IMR-90 (cell line): ENCODE measurements around the gene DIAPH2. TPM values are rescaled to one million over a fixed set of nuclear protein-coding genes. Genes with fewer than 3 reads are reported as not detected.

Source experiments
- ATAC-seq: fragments of 200-7000 bp; cut with Tn5 transposase; 2 replicates; pipeline ENCODE4 v1.9.1; 2020; ENCODE audit warnings: low read depth, mild to moderate bottlenecking, moderate library complexity
- BruUV-seq: library from RNA; stranded (reverse); fragments of 400-500 nt; replicated peaks from 2 replicates; lab custom pipeline; 2021; lab: Mats Ljungman, UMichigan
- CTCF ChIA-PET: fragments of 300-600 bp; formaldehyde crosslinking; extraction: SDS; loops from one replicate; lab custom pipeline; 2021; ENCODE audit warnings: antibody characterized with exemption; lab: Yijun Ruan, JAX
- POLR2A ChIA-PET: fragments of 300-600 bp; sonication (Branson Sonifier 250); formaldehyde crosslinking; loops from one replicate; lab custom pipeline; 2022; ENCODE audit warnings: antibody characterized with exemption; ENCODE audit not compliant: unreplicated experiment; lab: Charles Lee
- DNase-seq: peaks from one replicate; pipeline ENCODE4 v3.0.0; 2013
- H2AFZ ChIP-seq: replicated peaks from 2 replicates; pipeline ENCODE3; 2013; ENCODE audit warnings: low read length, mild to moderate bottlenecking; ENCODE audit not compliant: poor library complexity
- H2AK5ac ChIP-seq: 2 replicates; pipeline ENCODE4 v1.6.1; 2013; ENCODE audit warnings: low read depth, low read length, inconsistent platforms
- H2AK9ac ChIP-seq: replicated peaks from 2 replicates; pipeline ENCODE3; 2013; ENCODE audit warnings: mild to moderate bottlenecking, low read depth, low read length, moderate library complexity; ENCODE audit not compliant: poor library complexity
- H2BK120ac ChIP-seq: 2 replicates; pipeline ENCODE4 v1.6.1; 2013; ENCODE audit warnings: low read depth, low read length, inconsistent platforms
- H2BK15ac ChIP-seq: 3 replicates; pipeline ENCODE4 v1.6.1; 2013; ENCODE audit warnings: low read depth, low read length, inconsistent platforms
- H2BK20ac ChIP-seq: 2 replicates; pipeline ENCODE4 v1.6.1; 2013; ENCODE audit warnings: low read depth, mild to moderate bottlenecking, inconsistent platforms, low read length, moderate library complexity
- H2BK5ac ChIP-seq: 2 replicates; pipeline ENCODE4 v1.6.1; 2013; ENCODE audit warnings: mild to moderate bottlenecking, low read depth, low read length, inconsistent platforms; ENCODE audit not compliant: poor library complexity, severe bottlenecking
- H3K14ac ChIP-seq: replicated peaks from 2 replicates; pipeline ENCODE4 v1.6.1; 2013; ENCODE audit warnings: low read depth, low read length, inconsistent platforms
- H3K18ac ChIP-seq: 2 replicates; pipeline ENCODE4 v1.6.1; 2013; ENCODE audit warnings: low read depth, low read length, control low read depth
- H3K23ac ChIP-seq: 2 replicates; pipeline ENCODE4 v1.6.1; 2013; ENCODE audit warnings: low read depth, low read length, inconsistent platforms
- H3K27ac ChIP-seq: 2 replicates; pipeline ENCODE4 v1.5.1; 2013; ENCODE audit warnings: mild to moderate bottlenecking, control low read depth, low read length; ENCODE audit not compliant: insufficient read depth
- H3K27me3 ChIP-seq: 2 replicates; pipeline ENCODE4 v1.6.1; 2013; ENCODE audit warnings: low read length; ENCODE audit not compliant: control insufficient read depth, insufficient read depth
- H3K36me3 ChIP-seq: 2 replicates; pipeline ENCODE4 v1.6.1; 2013; ENCODE audit warnings: low read length, mixed read lengths; ENCODE audit not compliant: control insufficient read depth, insufficient read depth
- H3K4ac ChIP-seq: 2 replicates; pipeline ENCODE4 v1.6.1; 2013; ENCODE audit warnings: low read depth, low read length, inconsistent platforms
- H3K4me1 ChIP-seq: 2 replicates; pipeline ENCODE4 v1.6.1; 2013; ENCODE audit warnings: low read length, mixed read lengths; ENCODE audit not compliant: control insufficient read depth, insufficient read depth
- H3K4me2 ChIP-seq: 2 replicates; pipeline ENCODE4 v1.6.1; 2013; ENCODE audit warnings: low read depth, mild to moderate bottlenecking, control low read depth, low read length, moderate library complexity
- H3K4me3 ChIP-seq: 2 replicates; pipeline ENCODE4 v1.5.1; 2013; ENCODE audit warnings: low read depth, mild to moderate bottlenecking, control low read depth, low read length, moderate library complexity; ENCODE audit not compliant: insufficient read depth
- H3K56ac ChIP-seq: 2 replicates; pipeline ENCODE4 v1.6.1; 2013; ENCODE audit warnings: low read length, inconsistent platforms; ENCODE audit not compliant: insufficient read depth; ENCODE audit errors: extremely low read depth
- H3K79me1 ChIP-seq, 2 experiments: 2 replicates each; pipeline ENCODE4 v1.6.1; 2013; ENCODE audit warnings: low read length in 2 of 2, inconsistent platforms in 1 of 2, low read depth in 1 of 2
- H3K9ac ChIP-seq: 2 replicates; pipeline ENCODE4 v1.6.1; 2013; ENCODE audit warnings: low read depth, low read length, control low read depth
- H3K9me1 ChIP-seq: 2 replicates; pipeline ENCODE4 v1.6.1; 2013; ENCODE audit warnings: low read length, inconsistent platforms; ENCODE audit not compliant: insufficient read depth
- H3K9me3 ChIP-seq: 2 replicates; pipeline ENCODE4 v1.6.1; 2013; ENCODE audit warnings: low read length; ENCODE audit not compliant: control insufficient read depth, insufficient read depth
- H4K20me1 ChIP-seq: 2 replicates; pipeline ENCODE4 v1.6.1; 2013; ENCODE audit warnings: low read length, inconsistent platforms; ENCODE audit not compliant: insufficient read depth
- H4K5ac ChIP-seq: 2 replicates; pipeline ENCODE4 v1.6.1; 2013; ENCODE audit warnings: mild to moderate bottlenecking, low read depth, low read length, control low read depth
- H4K8ac ChIP-seq, 2 experiments: 2 replicates each; pipeline ENCODE4 v1.6.1; 2013; ENCODE audit warnings: low read depth in 2 of 2, low read length in 2 of 2, control low read depth in 1 of 2, inconsistent platforms in 1 of 2
- H4K91ac ChIP-seq: 2 replicates; pipeline ENCODE4 v1.6.1; 2013; ENCODE audit warnings: low read depth, low read length, inconsistent platforms; ENCODE audit not compliant: insufficient read depth
- BHLHE40 ChIP-seq: fragments of 150-350 bp; IDR thresholded peaks from 2 replicates; pipeline ENCODE4 v1.6.1; 2016; ENCODE audit warnings: mild to moderate bottlenecking, low read depth, low read length
- CEBPB ChIP-seq: IDR thresholded peaks from 2 replicates; pipeline ENCODE4 v1.6.1; 2012; ENCODE audit warnings: low read depth, low read length, improper control_type of control experiment
- FOS ChIP-seq: fragments of 150-350 bp; IDR thresholded peaks from 2 replicates; pipeline ENCODE4 v1.6.1; 2016; ENCODE audit warnings: low read depth, low read length
- MAFK ChIP-seq: IDR thresholded peaks from 2 replicates; pipeline ENCODE4 v1.6.1; 2012; ENCODE audit warnings: low read depth, low read length, improper control_type of control experiment
- NFE2L2 ChIP-seq: fragments of 150-350 bp; IDR thresholded peaks from 2 replicates; pipeline ENCODE4 v1.6.1; 2016; ENCODE audit warnings: low read depth, mild to moderate bottlenecking, low read length
- POLR2A ChIP-seq: IDR thresholded peaks from 2 replicates; pipeline ENCODE4 v1.6.1; 2012; ENCODE audit warnings: mild to moderate bottlenecking, low read depth, low read length
- RAD21 ChIP-seq: IDR thresholded peaks from 2 replicates; pipeline ENCODE4 v1.6.1; 2012; ENCODE audit warnings: low read length, improper control_type of control experiment
- RCOR1 ChIP-seq: IDR thresholded peaks from 2 replicates; pipeline ENCODE4 v1.6.1; 2012; ENCODE audit warnings: mild to moderate bottlenecking, low read length, improper control_type of control experiment; ENCODE audit not compliant: insufficient replicate concordance
- RFX5 ChIP-seq: IDR thresholded peaks from 2 replicates; pipeline ENCODE4 v1.8.0; 2012; ENCODE audit warnings: low read depth, mild to moderate bottlenecking, low read length, moderate library complexity
- SMC3 ChIP-seq: fragments of 150-350 bp; IDR thresholded peaks from 2 replicates; pipeline ENCODE4 v1.6.1; 2016; ENCODE audit warnings: low read depth, mild to moderate bottlenecking, antibody characterized with exemption, low read length, moderate library complexity
- WGBS, 2 experiments: methylation state at CpG; one replicate each; pipeline versions ENCODE4 v1.1.5 to v1.1.7; 2013; ENCODE audit warnings: missing lambda C conversion rate in 2 of 2; ENCODE audit not compliant: insufficient read length in 1 of 2; ENCODE audit errors: extremely low coverage in 2 of 2; 5-methylcytosine and 5-hydroxymethylcytosine counted together
- dilution Hi-C: fragments of 300-500 bp; cut with HindIII; formaldehyde crosslinking; loops from one replicate; pipeline ENCODE4 v1.14.3; 2018; ENCODE audit warnings: low sequenced_read_pairs; ENCODE audit not compliant: unreplicated experiment
- in situ Hi-C: fragments of 300-500 bp; cut with MboI; formaldehyde crosslinking; loops from 3 replicates; pipeline ENCODE4 v1.14.3; 2019; ENCODE audit warnings: low sequenced_read_pairs, inconsistent platforms, mixed read lengths
- intact Hi-C: fragments of 100-400 bp; cut with micrococcal nuclease; formaldehyde crosslinking; loops from 2 replicates; pipeline ENCODE4 v1.10.0; 2022
- polyA plus RNA-seq, 3 experiments: library from polyadenylated mRNA; depleted of rRNA; stranded (reverse); fragments of >200 nt; gene quantifications; 2 replicates each; pipeline ENCODE4 v1.2.3, GENCODE V29; 2012; ENCODE audit warnings: low replicate concordance in 1 of 3
- total RNA-seq: library from RNA; depleted of rRNA; stranded (reverse); fragments of >200 nt; gene quantifications from 2 replicates; pipeline ENCODE4 v1.2.3, GENCODE V29; 2012

The DIAPH2 gene
- total and polyA plus RNA-seq, 2 of the 4 experiments (the other 2 are of a cell fraction): 3.6 to 19.9 TPM

DNA sequence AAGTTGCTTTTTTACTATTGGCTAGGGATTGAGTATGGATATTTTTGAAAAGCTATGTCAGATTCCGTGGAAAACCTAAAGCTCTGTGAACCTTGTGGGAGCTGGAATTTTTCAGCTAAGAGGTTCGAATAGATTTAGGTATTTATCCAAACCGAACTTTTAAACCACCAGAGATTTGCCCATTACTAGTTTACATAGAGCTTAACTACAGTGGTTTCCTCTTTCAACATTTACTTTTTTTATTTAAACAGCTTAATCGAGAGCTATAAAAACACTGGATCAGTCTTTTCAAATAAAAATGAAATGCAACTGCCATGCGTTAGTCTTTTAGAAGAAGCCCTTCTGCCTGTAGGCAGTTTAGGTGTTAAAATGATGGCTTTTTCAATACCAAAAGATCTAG is 576.0 kb downstream of the DIAPH2 start:
- no peak overlapping the region for H2AK5ac ChIP-seq
- no peak for ATAC-seq
- WGBS, 2 experiments: no CpG with 5 or more reads among the region's 5 CpGs
- no peak overlapping the region for H3K14ac ChIP-seq
- dilution Hi-C loops: no loop called here
- no peaks in the 10 kb centered on the region for H3K36me3 ChIP-seq
- no peak for DNase-seq
- no peak overlapping the region for H4K91ac ChIP-seq
- no peak overlapping the region for H3K18ac ChIP-seq
- H4K8ac ChIP-seq: no peak overlapping the region
- H2AK9ac ChIP-seq: no peak overlapping the region
- H3K9me1 ChIP-seq: no peaks in the 10 kb centered on the region
- BruUV-seq: no TSS peak
- no peak overlapping the region for H2AFZ ChIP-seq
- no peaks in the 10 kb centered on the region; the same call in 1 of the 2 replicates for H4K20me1 ChIP-seq
- H3K56ac ChIP-seq: no peak overlapping the region
- no peak overlapping the region for H2BK15ac ChIP-seq
- CTCF ChIA-PET: no interaction called here
- H3K9ac ChIP-seq: no peak overlapping the region
- H3K27ac ChIP-seq: no peak overlapping the region
- H3K27me3 ChIP-seq: no peaks in the 10 kb centered on the region
- H2BK5ac ChIP-seq: no peak overlapping the region
- in situ Hi-C loops: no loop called here
- H3K79me1 ChIP-seq: no peaks in the 10 kb centered on the region
- H3K4me1 ChIP-seq: no peaks in the 10 kb centered on the region
- POLR2A ChIA-PET: no interaction called here
- TF ChIP-seq RAD21: no peak
- no peak for TF ChIP-seq FOS
- TF ChIP-seq RCOR1: no peak
- no peak for TF ChIP-seq POLR2A
- TF ChIP-seq SMC3: no peak
- TF ChIP-seq NFE2L2: no peak
- TF ChIP-seq MAFK: no peak
- no peak for TF ChIP-seq CEBPB
- TF ChIP-seq BHLHE40: no peak
- TF ChIP-seq RFX5: no peak
- H3K4me3 ChIP-seq: no peak overlapping the region
- H3K9me3 ChIP-seq: no peaks in the 10 kb centered on the region
- no peak overlapping the region for H2BK120ac ChIP-seq
- no peak overlapping the region for H3K4me2 ChIP-seq
- intact Hi-C loops: no loop called here
- no peak overlapping the region for H4K5ac ChIP-seq
- no peak overlapping the region for H2BK20ac ChIP-seq
- no peak overlapping the region for H3K23ac ChIP-seq
- no peak overlapping the region for H3K4ac ChIP-seq
